HG03521 (cell line): ENCODE measurements around the gene RPL13.
"Not testable (repeated sequence)": the region's sequence is repeated elsewhere in the genome, so short reads cannot be mapped to it uniquely, and the experiment has no call there.

ENCODE experiments used
- ATAC-seq: cut with Tn5 transposase; IDR thresholded peaks from one replicate; pipeline ENCODE4 v1.9.1; 2021; ENCODE audit warnings: mild to moderate bottlenecking, moderate library complexity; ENCODE audit not compliant: unreplicated experiment

RPL13 gene

DNA sequence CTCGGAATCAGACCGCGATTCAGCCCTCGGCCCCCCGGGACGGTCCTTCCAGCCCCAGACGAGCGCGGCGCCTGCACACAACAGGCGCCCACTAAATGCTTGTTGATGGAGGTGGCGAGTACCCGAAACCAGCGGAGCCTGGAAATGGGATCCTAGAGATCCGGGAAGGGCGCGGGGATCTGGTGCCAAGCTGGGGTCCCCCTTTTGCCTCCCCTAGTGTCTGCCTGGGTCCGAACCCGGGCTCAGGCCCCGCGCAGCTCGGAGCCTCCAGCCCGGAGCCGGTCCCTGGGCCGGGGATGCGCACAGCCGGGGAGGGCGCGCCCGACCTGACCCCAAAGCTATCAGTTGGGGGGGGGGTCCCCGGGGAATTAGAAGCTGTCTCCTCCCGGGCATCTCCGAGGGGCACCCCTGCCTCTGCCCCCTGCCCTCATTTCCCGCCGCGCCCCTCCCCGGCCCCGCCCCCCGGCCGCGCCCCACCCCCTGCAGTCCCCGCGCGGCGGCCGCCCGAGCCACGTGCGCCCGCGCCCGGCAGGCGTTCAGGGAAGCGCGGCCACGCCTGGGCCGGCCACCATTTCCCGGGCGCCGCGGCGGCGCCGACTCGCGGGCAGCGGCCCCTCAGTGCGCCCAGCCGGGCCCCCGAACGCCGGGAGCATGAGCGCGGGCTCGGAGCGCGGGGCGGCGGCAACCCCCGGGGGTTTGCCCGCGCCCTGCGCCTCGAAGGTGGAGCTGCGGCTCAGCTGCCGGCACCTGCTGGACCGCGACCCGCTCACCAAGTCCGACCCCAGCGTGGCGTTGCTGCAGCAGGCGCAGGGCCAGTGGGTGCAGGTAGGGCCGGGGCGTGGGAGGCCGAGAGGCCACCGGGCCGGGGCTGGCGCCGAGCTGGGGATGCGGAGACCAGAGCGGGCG, 15.0 kb downstream of the RPL13 start, which contains the start of gene CPNE7:
Gene CPNE7 (plus strand): TSS at position 512 of the 906 bp plus-strand sequence. CDS start 140 bp downstream, at position 652.
- ATAC-seq: no peak

DNA sequence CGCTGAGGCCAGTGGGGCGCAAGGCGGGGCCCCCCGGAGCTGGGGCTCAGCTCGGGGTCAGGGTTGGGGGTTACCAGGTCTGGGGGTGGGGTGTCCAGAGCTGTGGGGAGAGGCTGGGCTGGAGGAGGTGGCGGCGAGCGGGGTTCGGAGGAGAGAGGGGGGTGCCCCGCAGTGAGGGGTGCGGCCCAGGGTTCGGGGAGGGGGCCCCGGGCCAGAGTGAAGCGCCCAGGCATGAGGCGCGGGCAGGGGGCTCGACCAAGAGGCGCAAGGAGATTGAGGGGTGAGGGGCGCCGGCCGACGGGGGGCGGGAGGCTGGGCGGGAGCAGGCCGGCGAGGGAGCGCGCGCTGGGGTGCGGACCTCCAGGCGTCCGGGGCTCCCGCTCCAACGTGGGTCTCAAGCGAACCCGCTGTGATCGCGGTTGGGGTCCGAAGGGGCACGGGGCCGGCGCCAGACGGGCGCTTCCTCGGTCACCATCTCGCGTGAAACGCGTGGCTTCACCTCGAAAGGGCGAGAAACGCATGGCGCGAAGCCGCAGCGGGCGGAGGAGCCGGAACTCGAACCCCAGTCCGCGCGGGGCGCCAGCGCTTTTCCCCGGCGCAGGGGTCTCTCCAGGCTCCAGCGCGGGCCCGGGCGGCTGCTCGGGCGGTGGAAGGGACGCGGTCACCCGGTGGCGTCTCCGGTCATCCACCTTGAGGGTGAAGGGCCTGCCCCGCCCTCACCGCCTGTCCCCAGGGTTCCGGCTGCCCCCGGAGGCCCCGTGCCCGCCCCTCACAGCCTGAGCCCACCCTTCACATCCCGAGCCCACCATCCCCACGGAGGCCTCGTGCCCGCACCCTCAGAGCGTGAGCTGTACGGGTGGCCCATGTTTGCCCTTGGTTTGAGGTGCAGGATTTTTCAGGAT, 15.9 kb downstream of the RPL13 start:
- no peak for ATAC-seq

DNA sequence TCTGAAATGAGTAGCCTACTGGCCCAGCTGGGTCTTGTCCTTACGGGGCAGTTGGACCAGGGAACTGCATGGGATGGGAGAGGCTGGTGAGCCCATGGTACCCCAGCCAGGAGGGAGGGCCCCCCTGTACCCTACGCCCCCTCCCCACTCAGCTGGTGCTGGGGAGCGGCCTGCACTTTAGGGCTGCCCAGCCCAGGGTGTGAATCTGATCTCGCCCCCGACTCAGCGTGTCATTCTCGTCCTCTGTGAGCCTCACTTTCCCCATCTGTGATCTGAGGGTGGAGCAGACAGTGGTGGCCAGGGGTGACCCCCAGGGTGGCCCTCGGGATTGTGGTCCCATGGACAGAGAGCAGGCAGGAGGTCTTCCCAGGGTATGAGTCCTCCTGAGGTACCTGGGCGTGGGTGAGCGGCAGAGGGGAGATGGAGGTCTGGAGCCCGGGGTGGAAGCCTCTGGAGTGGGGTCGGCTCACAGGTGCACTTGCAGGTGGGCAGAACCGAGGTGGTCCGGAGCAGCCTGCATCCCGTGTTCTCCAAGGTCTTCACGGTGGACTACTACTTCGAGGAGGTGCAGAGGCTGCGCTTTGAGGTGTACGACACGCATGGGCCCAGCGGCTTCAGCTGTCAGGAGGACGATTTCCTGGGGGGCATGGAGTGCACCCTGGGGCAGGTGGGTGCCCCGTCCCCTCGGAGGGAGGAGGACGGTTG, 16.7 kb downstream of the RPL13 start:
- no peak for ATAC-seq

DNA sequence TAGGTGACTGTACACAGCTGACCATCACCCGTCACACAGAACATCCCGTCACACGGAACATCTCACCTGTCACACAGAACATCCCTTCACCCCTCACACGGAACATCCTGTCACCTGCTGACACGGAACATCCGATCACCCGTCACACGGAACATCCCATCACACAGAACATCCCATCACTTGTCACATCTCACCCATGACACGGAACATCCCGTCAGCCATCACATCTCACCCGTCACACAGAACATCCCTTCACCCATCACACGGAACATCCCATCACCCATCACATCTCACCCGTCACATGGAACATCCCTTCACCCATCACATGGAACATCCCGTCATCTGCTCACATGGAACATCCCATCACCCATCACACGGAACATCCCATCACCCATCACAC, 18.9 kb downstream of the RPL13 start:
- ATAC-seq: no peak

DNA sequence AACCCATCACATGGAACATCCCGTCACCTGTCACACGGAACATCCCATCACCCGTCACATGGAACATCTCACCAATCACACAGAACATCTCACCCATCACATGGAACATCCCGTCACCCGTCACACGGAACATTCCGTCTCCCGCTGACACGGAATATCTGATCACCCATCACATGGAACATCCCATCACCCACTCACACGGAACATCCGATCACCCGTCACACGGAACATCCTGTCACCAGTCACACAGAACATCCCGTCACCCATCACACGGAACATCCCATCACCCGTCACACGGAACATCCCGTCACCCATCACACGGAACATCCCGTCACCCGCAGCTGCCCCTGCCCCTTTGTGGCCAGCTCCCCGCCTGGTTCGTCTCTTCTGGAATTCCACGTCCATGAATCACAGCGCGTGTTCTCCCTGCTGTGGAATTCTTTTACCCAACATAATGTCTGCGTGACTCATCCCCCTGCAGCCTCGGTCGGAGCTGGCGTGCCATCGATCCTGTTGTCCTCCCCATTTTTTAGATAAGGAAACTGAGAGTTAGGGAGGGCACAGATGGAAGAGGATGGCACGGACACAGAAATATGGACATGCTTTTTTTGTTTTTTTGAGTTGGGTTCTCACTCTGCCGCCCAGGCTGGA, 20.7 kb downstream of the RPL13 start:
- no peak for ATAC-seq

DNA sequence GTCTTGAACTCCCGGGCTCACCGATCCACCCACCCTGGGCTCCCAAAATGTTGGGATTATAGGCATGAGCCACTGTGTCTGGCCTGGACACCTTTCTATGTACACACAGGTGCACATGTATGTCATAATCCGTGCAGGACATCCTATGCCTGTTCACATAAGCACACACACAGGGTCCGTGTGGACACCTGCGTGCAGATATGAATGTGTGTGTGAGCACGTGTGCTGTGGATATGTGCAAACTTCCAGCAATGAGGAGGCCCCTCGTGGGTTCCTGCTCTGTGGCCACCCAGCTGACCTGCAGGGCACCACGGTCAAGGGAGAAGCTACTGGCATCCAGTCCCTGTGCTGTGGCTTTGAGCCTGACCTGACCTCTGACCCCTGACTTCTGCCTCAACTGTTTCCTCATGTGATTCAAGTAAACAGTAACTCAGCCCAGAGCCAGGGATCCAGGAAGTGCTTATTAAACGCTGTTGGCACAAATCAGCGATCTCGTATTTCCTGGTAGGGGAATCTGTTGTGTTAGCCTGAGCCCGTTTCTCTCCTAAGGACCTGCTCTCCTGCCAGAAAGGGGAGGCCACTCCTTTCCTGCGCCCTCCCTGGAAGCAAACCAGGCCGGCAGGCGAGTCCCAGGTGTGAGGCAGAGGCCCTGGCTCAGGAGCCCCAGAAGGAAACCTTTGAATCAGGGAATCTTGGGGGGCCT, 21.5 kb downstream of the RPL13 start:
- no peak for ATAC-seq

DNA sequence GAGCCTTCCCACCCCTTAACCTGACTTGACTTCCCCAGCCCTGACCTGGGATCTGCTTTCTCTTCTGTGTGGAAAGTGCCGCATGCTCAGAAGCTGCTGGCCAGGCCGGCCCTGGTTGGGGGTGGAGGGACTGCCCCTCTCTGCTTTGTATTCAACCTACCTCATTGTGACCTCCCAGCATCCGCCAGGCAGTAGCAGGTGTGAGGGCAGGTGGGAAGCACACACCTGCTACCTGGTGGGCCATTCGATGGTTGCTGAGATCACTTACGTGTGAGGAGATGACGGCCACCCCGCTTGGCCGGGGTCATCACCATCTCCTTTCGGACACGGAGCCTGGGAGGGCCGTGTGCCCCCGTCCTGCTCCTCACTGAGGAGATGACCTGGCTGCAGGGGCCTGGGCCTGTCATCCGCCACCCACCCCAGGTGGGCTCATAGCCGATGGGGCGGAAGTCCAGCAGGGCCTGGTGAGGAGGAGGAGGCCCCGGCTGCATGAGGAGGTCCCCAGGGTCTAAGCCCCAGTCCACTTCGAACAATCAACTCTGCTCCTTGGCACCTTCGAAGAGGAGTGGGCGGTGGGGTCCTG, 22.2 kb downstream of the RPL13 start:
- ATAC-seq: no peak

DNA sequence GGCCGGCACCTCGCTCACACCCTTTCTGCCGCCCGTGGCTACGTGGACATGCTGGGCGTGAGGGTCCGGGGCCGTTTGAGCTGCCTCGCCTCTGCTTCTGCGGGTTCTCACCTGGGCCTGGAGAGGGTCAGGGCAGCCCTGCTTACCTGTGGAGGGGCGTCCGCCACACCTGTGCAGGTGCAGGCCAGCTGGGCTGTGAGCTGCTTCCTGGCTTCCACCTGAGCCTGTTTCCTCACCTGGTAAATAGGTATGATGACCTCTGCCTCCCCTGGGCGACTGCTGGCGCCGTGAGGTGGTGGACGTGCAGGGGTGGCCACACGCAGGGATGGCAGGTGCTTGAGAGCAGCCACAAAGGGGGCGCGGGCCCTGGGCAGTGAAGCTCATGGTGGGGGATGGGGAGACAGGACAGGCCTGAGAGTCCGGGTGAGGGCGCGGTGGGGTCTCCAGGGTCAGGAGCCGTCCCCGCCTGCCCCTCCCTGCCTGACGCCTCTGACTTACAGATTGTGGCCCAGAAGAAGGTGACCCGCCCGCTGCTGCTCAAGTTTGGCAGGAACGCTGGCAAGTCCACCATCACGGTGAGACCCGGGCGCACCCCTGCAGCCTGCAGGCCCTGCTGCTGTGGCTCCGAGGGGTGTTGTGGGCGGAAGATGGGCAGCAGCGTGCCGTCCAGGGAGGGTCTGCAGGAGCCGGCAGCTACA, 22.9 kb downstream of the RPL13 start:
- no peak for ATAC-seq

DNA sequence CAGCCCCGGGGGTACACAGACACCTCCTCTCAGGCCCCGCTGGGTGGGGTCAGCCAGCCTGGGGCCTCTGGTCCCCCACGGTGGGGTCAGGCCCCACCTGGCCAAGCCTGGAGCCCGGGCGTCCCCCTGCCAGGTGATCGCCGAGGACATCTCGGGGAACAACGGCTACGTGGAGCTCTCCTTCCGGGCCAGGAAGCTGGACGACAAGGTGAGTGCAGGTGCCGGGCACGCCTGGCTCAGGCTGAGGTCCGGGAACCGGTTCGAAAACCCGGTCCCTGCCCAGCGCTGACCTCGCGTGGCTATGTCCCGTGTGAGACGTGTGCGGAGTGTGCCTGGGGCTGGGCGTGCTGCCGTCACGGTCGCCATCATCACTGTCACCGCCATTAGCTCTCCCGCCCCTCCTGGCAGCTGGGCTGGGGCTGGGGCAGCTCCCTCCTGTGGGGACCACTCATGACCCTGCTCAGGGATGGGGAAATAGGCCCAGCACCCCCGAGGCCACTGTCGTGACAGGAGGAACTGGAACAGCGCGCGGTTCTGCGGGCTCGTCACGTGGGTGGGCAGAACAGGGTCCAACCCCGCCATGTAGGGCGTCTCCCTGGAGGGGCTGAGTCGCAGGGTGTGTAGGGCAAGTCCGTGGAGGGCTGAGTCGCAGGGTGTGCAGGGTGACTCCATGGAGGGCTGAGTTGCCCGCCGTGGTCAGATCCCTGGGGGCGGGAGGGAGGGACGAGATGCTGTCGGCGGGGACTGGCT, 23.6 kb downstream of the RPL13 start:
- ATAC-seq: no peak

DNA sequence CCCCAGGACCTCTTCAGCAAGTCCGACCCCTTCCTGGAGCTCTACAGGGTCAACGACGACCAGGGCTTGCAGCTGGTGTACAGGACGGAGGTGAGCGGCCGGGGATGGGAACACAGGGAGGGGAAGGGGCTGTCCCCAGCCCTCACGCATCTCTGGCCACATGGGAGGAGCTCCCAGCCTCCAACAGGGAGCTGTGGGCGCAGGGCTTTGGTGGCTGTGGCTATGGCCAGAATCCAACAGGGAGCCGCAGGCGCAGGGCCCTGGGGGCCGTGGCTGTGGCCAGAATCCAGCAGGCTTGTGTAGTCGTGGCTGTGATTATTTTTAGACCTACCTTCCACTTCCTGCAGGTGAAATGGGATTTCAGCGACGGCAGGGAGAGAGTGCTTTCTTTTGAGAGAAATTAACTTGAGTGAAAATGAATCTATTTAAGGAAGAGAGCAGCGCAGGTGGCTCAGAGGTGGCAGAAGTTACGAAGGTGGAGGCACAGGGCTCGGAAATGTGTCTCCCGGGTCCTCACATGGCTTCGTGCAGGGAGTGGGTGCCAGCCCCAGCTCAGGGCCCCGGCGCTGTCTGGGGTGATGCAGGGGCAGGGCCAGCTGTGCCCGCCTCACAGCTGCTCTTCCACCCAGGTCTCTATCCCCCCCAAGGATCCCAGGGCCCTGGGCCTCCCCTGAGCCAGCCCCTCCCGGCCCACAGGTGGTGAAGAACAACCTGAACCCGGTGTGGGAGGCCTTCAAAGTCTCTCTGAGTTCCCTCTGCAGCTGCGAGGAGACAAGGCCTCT, 24.5 kb downstream of the RPL13 start:
- no peak for ATAC-seq

DNA sequence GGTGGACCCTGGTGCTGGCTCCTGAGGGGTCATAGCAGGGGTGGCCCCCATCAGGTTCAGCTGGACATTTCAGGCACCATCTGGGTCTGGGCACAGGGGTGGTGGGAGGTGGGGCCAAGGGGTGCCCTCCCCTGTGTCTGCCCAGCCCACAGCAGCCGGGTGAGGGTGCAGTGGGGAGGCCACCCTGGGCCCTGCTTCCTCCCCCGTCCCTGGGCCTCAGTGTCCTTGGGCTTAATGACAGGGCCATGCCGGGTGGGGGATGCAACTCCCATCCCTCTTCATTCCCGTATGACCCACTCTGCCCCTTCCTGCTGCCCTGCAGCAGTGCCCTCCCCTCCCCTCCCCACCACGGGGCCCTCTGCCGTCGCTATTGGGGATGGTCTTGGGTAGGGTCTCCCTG, 25.7 kb downstream of the RPL13 start:
- no peak for ATAC-seq

DNA sequence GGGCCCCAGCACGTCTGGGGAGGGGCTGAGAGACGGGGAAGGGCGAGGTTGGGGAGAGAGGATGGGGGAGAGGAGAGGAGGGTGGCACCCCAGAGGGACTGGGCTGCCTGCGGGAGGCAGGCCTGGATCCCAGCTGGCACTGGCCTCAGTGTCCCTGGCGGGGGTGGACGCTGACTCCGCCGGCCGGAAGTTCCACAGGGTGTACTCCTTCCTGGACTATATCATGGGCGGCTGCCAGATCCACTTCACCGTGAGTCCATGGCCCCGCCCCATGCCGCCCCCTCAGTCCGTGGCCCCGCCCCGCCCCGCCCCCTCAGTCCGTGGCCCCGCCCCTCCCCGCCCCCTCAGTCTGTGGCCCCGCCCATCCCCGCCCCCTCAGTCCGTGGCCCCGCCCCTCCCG, 26.4 kb downstream of the RPL13 start:
- ATAC-seq: no peak

DNA sequence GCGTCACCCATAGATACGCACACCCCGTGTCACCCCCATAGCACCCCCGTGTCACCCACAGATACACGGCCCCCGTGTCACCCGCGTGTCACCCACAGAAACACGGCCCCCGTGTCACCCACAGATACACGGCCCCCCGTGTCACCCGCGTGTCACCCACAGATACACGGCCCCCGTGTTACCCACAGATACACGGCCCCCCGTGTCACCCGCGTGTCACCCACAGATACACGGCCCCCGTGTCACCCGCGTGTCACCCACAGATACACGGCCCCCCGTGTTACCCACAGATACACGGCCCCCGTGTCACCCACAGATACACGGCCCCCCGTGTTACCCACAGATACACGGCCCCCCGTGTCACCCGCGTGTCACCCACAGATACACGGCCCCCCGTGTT, 27.2 kb downstream of the RPL13 start:
- ATAC-seq: not testable (repeated sequence)

DNA sequence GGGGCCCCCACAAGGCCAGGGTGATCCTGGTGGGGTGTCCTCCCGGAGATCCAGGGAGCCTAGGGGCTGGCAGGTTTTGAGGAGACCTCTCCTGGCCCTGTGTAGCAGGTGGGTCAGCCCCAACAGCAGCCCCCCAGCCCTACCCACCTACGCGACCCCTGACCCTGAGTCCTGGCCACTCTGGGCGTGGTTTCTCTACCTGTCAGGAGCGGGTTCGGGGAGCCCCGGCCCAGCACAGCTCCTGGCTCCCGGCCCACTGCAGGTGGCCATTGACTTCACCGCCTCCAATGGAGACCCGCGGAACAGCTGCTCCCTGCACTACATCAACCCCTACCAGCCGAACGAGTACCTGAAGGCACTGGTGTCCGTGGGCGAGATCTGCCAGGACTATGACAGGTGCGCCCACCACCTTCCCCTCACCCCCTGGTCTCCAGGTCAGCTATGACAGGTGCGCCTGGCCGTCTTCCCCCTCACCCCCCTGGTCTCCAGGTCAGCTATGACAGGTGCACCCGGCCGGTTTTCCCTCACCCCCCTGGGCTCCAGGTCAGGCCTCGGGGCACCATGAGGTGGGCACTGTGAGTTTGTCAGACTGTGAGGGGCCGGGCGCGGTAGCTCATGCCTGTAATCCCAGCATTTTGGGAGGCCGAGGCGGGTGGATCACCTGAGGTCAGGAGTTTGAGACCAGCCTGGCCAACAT, 28.1 kb downstream of the RPL13 start:
- no peak for ATAC-seq

DNA sequence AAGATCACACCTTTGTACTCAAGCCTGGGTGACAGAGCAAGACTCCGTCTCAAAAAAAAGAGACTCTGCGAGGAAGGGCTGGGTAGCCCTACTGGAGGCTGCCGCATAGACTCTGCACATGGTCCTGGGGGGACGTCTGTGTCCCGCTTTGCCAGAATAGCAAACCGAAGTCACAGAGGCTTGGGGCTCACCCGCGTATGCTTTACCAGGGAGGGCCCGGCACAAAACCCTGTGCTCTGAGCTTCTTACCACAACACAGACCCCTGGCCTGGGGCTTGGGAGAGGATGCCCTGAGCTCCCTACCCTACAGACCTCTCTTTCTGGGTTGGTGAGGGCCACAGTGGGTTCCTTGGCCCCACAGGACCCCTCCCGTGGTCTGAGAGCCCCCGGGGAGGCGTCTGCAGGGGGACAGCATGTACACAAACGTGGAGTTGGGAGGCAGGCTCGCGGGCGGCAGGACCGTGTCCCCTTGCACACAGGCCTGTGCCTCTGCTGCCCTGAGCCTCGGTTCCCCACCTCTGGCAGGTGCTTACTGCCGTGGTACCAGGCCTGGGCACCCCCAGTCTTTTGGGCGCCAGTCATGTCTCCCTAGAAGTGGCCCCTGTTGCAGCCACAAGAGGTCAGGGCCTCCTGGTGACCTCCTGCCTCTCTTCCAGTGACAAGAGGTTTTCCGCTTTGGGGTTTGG, 28.9 kb downstream of the RPL13 start:
- no peak for ATAC-seq

DNA sequence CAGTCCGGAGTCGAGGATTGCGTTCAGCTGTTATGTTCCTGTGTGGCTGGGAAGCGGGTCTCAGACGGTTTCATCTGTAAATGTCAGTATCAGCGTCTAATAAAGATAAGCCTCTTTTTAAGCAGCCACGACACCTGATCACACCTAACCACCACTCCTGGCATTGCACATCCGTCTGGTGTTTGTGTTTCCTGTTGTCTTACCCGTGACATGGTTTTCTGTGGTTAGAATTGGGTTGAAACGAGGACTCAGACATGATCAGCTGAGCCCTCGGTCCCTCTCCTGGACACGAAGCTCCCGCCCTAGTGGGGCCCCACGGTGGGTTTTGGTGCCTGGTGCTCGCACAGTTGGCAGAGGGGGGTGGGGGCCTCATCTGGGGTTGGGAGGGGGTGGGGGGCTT, 33.4 kb downstream of the RPL13 start:
- ATAC-seq: no peak
